Mesendoderm (in vitro differentiated cells): ENCODE results near the gene FREY1.
A peak's percentile ranks its signal among the peaks of the same experiment; 100 is the strongest.

Experiments used
- DNase-seq: peaks from one replicate; pipeline ENCODE4 v3.0.0; 2013
- H2AK5ac ChIP-seq: 2 replicates; pipeline ENCODE4 v1.6.1; 2013; ENCODE audit warnings: low read length, inconsistent platforms
- H2BK120ac ChIP-seq: 2 replicates; pipeline ENCODE4 v1.6.1; 2013; ENCODE audit warnings: low read depth, mild to moderate bottlenecking, low read length, moderate library complexity, mixed read lengths
- H2BK15ac ChIP-seq: replicated peaks from 2 replicates; pipeline ENCODE4 v1.6.1; 2013; ENCODE audit warnings: low read depth, mild to moderate bottlenecking, moderate library complexity
- H2BK5ac ChIP-seq: 2 replicates; pipeline ENCODE4 v1.6.1; 2013; ENCODE audit warnings: low read length, inconsistent platforms
- H3K18ac ChIP-seq: 2 replicates; pipeline ENCODE4 v1.6.1; 2013; ENCODE audit warnings: mild to moderate bottlenecking, low read length, mixed read lengths
- H3K23ac ChIP-seq: one replicate; pipeline ENCODE4 v1.6.1; 2013; ENCODE audit warnings: low read length
- H3K27ac ChIP-seq: 2 replicates; pipeline ENCODE4 v1.5.1; 2013; ENCODE audit warnings: low read depth, mild to moderate bottlenecking, inconsistent platforms, low read length, moderate library complexity
- H3K27me3 ChIP-seq: 2 replicates; pipeline ENCODE4 v1.6.1; 2013; ENCODE audit warnings: low read length, control low read depth, mild to moderate bottlenecking, inconsistent platforms; ENCODE audit not compliant: insufficient read depth, poor library complexity
- H3K36me3 ChIP-seq: 2 replicates; pipeline ENCODE4 v1.6.1; 2013; ENCODE audit warnings: low read length, inconsistent platforms; ENCODE audit not compliant: control insufficient read depth, insufficient read depth
- H3K4ac ChIP-seq: one replicate; pipeline ENCODE4 v1.6.1; 2013; ENCODE audit warnings: low read depth, mild to moderate bottlenecking, low read length, moderate library complexity
- H3K4me1 ChIP-seq: 2 replicates; pipeline ENCODE4 v1.6.1; 2013; ENCODE audit warnings: low read depth, low read length, inconsistent platforms; ENCODE audit not compliant: control insufficient read depth
- H3K4me2 ChIP-seq: 2 replicates; pipeline ENCODE4 v1.6.1; 2013; ENCODE audit warnings: low read length
- H3K4me3 ChIP-seq: 2 replicates; pipeline ENCODE4 v1.5.1; 2013; ENCODE audit warnings: mild to moderate bottlenecking, low read length
- H3K56ac ChIP-seq: one replicate; pipeline ENCODE4 v1.6.1; 2013; ENCODE audit warnings: low read length
- H3K79me1 ChIP-seq: 2 replicates; pipeline ENCODE4 v1.6.1; 2013; ENCODE audit warnings: low read length, inconsistent platforms
- H3K79me2 ChIP-seq: 2 replicates; pipeline ENCODE4 v1.6.1; 2013; ENCODE audit warnings: mild to moderate bottlenecking, low read length; ENCODE audit not compliant: control insufficient read depth, insufficient read depth
- H3K9ac ChIP-seq: 2 replicates; pipeline ENCODE4 v1.6.1; 2013; ENCODE audit warnings: low read length, inconsistent platforms
- H4K5ac ChIP-seq: one replicate; pipeline ENCODE4 v1.6.1; 2013; ENCODE audit warnings: low read length
- H4K8ac ChIP-seq: one replicate; pipeline ENCODE4 v1.6.1; 2013; ENCODE audit warnings: low read depth, mild to moderate bottlenecking, control low read depth, low read length, moderate library complexity
- WGBS: extraction: QIAGEN DNeasy Blood & Tissue Kit; methylation state at CpG from one replicate; pipeline ENCODE4 v1.1.7; 2013; ENCODE audit warnings: low lambda C conversion rate, missing lambda C conversion rate; ENCODE audit not compliant: insufficient coverage; ENCODE audit errors: extremely low coverage; 5-methylcytosine and 5-hydroxymethylcytosine counted together

FREY1 gene

GRCh38 chr11:45880772-45881570 lies 26.1 kb downstream of the FREY1 start:
- DNase-seq, result no peak

GRCh38 chr11:45879803-45880686 lies 27.0 kb downstream of the FREY1 start:
- no peak overlapping the region for H2AK5ac ChIP-seq

More at GRCh38 chr11:45880772-45881570, 26.1 kb downstream of the FREY1 start:
- no peak overlapping the region for H2BK5ac ChIP-seq
- no peak overlapping the region for H3K18ac ChIP-seq
- no peak overlapping the region for H2BK120ac ChIP-seq
- H3K4ac ChIP-seq, result no peak overlapping the region
- WGBS, result no CpG with 5 or more reads among the region's 15 CpGs
- H3K79me1 ChIP-seq, result no peaks in the 10 kb centered on the region
- H2AK5ac ChIP-seq, result no peak overlapping the region
- H4K8ac ChIP-seq, result no peak overlapping the region
- no peaks in the 10 kb centered on the region for H3K36me3 ChIP-seq
- no peak overlapping the region for H3K23ac ChIP-seq
- no peaks in the 10 kb centered on the region for H3K79me2 ChIP-seq
- H3K27me3 ChIP-seq, result no peaks in the 10 kb centered on the region
- H3K9ac ChIP-seq, result no peak overlapping the region
- H3K56ac ChIP-seq, result no peak overlapping the region
- H3K4me2 ChIP-seq, result no peak overlapping the region
- H3K27ac ChIP-seq, result no peak overlapping the region
- no peak overlapping the region for H4K5ac ChIP-seq
- H2BK15ac ChIP-seq, result no peak overlapping the region
- H3K4me1 ChIP-seq, result peaks cover 3% of the 10 kb centered on the region
- H3K4me3 ChIP-seq, result no peak overlapping the region

GRCh38 chr11:45877845-45878244 lies 29.2 kb downstream of the FREY1 start:
- H2BK5ac ChIP-seq, result no peak overlapping the region
- H3K4me1 ChIP-seq, result peaks cover 3% of the 10 kb centered on the region
- no peak overlapping the region for H3K23ac ChIP-seq
- no peak overlapping the region for H2BK120ac ChIP-seq
- no peak overlapping the region for H3K4me3 ChIP-seq
- H3K4me2 ChIP-seq, result no peak overlapping the region
- H3K27me3 ChIP-seq, result no peaks in the 10 kb centered on the region
- H4K8ac ChIP-seq, result no peak overlapping the region
- H3K36me3 ChIP-seq, result no peaks in the 10 kb centered on the region
- no peak overlapping the region for H3K4ac ChIP-seq
- H3K79me1 ChIP-seq, result no peaks in the 10 kb centered on the region
- H3K27ac ChIP-seq, result no peak overlapping the region
- no peak overlapping the region for H3K18ac ChIP-seq
- no peak overlapping the region for H4K5ac ChIP-seq
- H2AK5ac ChIP-seq, result no peak overlapping the region
- no peak overlapping the region for H2BK15ac ChIP-seq
- no peak for DNase-seq
- no CpG with 5 or more reads among the region's 3 CpGs for WGBS
- H3K9ac ChIP-seq, result no peak overlapping the region
- H3K56ac ChIP-seq, result no peak overlapping the region
- no peaks in the 10 kb centered on the region for H3K79me2 ChIP-seq

More at GRCh38 chr11:45879803-45880686, 27.0 kb downstream of the FREY1 start:
- no CpG with 5 or more reads among the region's 7 CpGs for WGBS
- H3K36me3 ChIP-seq, result no peaks in the 10 kb centered on the region
- no peak overlapping the region for H2BK15ac ChIP-seq
- no peak overlapping the region for H3K18ac ChIP-seq
- H3K9ac ChIP-seq, result no peak overlapping the region
- H3K4ac ChIP-seq, result no peak overlapping the region
- no peaks in the 10 kb centered on the region for H3K79me1 ChIP-seq
- H3K4me3 ChIP-seq, result no peak overlapping the region
- no peaks in the 10 kb centered on the region for H3K27me3 ChIP-seq
- H3K27ac ChIP-seq, result no peak overlapping the region
- no peak overlapping the region for H2BK5ac ChIP-seq
- no peak overlapping the region for H4K5ac ChIP-seq
- no peak overlapping the region for H2BK120ac ChIP-seq
- peaks cover 3% of the 10 kb centered on the region for H3K4me1 ChIP-seq
- no peak overlapping the region for H4K8ac ChIP-seq
- H3K79me2 ChIP-seq, result no peaks in the 10 kb centered on the region
- DNase-seq, result no peak
- H3K4me2 ChIP-seq, result no peak overlapping the region
- H3K23ac ChIP-seq, result no peak overlapping the region
- H3K56ac ChIP-seq, result no peak overlapping the region

GRCh38 chr11:45877221-45877620 lies 29.9 kb downstream of the FREY1 start:
- H3K9ac ChIP-seq, result no peak overlapping the region
- no peaks in the 10 kb centered on the region for H3K79me2 ChIP-seq
- no peak overlapping the region for H4K8ac ChIP-seq
- H3K23ac ChIP-seq, result no peak overlapping the region
- no peak overlapping the region for H2AK5ac ChIP-seq
- H2BK120ac ChIP-seq, result no peak overlapping the region
- no peak overlapping the region for H3K4me2 ChIP-seq
- no peak overlapping the region for H3K18ac ChIP-seq
- H3K79me1 ChIP-seq, result no peaks in the 10 kb centered on the region
- peaks cover 3% of the 10 kb centered on the region for H3K4me1 ChIP-seq
- no peak for DNase-seq
- H3K4me3 ChIP-seq, result no peak overlapping the region
- H3K27ac ChIP-seq, result no peak overlapping the region
- no peaks in the 10 kb centered on the region for H3K27me3 ChIP-seq
- H3K4ac ChIP-seq, result no peak overlapping the region
- no peak overlapping the region for H2BK15ac ChIP-seq
- no peak overlapping the region for H4K5ac ChIP-seq
- H3K36me3 ChIP-seq, result no peaks in the 10 kb centered on the region
- H3K56ac ChIP-seq, result no peak overlapping the region
- no peak overlapping the region for H2BK5ac ChIP-seq
- WGBS, result no CpG with 5 or more reads among the region's 8 CpGs

- no CpG with 5 or more reads among the region's 6 CpGs for WGBS
- no peak overlapping the region for H2BK15ac ChIP-seq
Observed at GRCh38 chr11:45876401-45876800, 30.7 kb downstream of the FREY1 start.

More at GRCh38 chr11:45876401-45876800, 30.7 kb downstream of the FREY1 start:
- Histone ChIP-seq H3K4ac (no peak overlapping the region), H3K27ac (no peak overlapping the region), H3K56ac (peak overlapping the region; percentile 22), H3K4me2 (no peak overlapping the region), H2AK5ac (no peak overlapping the region), H3K4me1 (peaks cover 3% of the 10 kb centered on the region), H3K79me2 (no peaks in the 10 kb centered on the region), H3K23ac (no peak overlapping the region), H3K36me3 (no peaks in the 10 kb centered on the region), H3K9ac (no peak overlapping the region), H3K4me3 (no peak overlapping the region), H4K8ac (no peak overlapping the region), H3K18ac (no peak overlapping the region), H2BK5ac (no peak overlapping the region), H3K79me1 (no peaks in the 10 kb centered on the region), H2BK120ac (no peak overlapping the region), H4K5ac (no peak overlapping the region), H3K27me3 (no peaks in the 10 kb centered on the region)
- DNase-seq, result peak; percentile 39
